ENCODE measurements around the gene GPAT3.
A peak's percentile ranks its signal among the peaks of the same experiment; 100 is the strongest.
"Not testable (repeated sequence)": the region's sequence is repeated elsewhere in the genome, so short reads cannot be mapped to it uniquely, and the experiment has no call there.

Gene GPAT3

DNA sequence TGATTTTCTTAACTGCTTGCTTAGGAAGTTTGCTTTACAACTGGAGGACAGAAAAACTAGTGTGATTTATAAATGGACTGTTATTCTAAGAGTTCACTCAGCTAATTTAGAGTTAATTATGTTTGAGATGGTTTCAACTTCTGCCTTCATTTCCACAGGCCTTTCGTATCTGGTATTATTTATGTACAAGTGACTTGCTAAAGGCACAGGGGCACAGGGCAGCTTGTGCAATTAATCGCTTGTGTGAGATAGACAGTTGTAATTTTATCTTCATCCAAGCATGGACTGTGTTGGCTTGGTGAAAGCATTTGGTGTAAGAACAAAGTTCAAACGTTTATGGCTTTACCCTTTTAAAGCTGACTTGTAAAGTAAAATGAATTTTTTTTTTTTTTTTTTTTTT, 38.3 kb downstream of the GPAT3 start:
- no peak overlapping the region for H2AFZ ChIP-seq (ENCODE audit: low read length)
- H3K9me3 ChIP-seq (ENCODE audit: insufficient read depth, low read depth, low read length): no peaks in the 10 kb centered on the region
- no peaks in the 10 kb centered on the region for H3K79me2 ChIP-seq (ENCODE audit: insufficient read depth, low read length)
- H3K4me3 ChIP-seq (ENCODE audit: low read length, poor library complexity, severe bottlenecking): no peak overlapping the region
- no peaks in the 10 kb centered on the region for H3K27me3 ChIP-seq (ENCODE audit: insufficient read depth, low read length, poor library complexity, severe bottlenecking)
- H3K4me2 ChIP-seq (ENCODE audit: low read depth, low read length, poor library complexity, severe bottlenecking): no peak overlapping the region
- no peak for TF ChIP-seq EZH2phosphoT487 (IDR thresholded peaks at IDR 0.05; ENCODE audit: borderline replicate concordance)
- TF ChIP-seq CTCF (conservative IDR thresholded peaks at IDR 0.05; ENCODE audit: low read length): no peak
- H3F3A ChIP-seq (ENCODE audit: low read depth): no peaks in the 10 kb centered on the region
- H3K4me1 ChIP-seq (ENCODE audit: insufficient read depth, low read length, poor library complexity, severe bottlenecking): no peaks in the 10 kb centered on the region
- no peaks in the 10 kb centered on the region for H3K36me3 ChIP-seq (ENCODE audit: insufficient read depth, low read length)
- no peak overlapping the region for H3K9ac ChIP-seq (ENCODE audit: low read depth, low read length, poor library complexity, severe bottlenecking)
- no peaks in the 10 kb centered on the region for H3K9me2 ChIP-seq (replicated peaks; ENCODE audit: low read depth, low read length)
- no peaks in the 10 kb centered on the region for H4K20me1 ChIP-seq (ENCODE audit: insufficient read depth, low read length, poor library complexity, severe bottlenecking)

GRCh38 chr4:83576237-83576636, 40.3 kb downstream of the GPAT3 start:
- not testable (repeated sequence) for H4K20me1 ChIP-seq (ENCODE audit: insufficient read depth, low read length, poor library complexity, severe bottlenecking); H3K36me3 ChIP-seq (ENCODE audit: insufficient read depth, low read length); H3K4me1 ChIP-seq (ENCODE audit: insufficient read depth, low read length, poor library complexity, severe bottlenecking); H2AFZ ChIP-seq (ENCODE audit: low read length); H3K4me2 ChIP-seq (ENCODE audit: low read depth, low read length, poor library complexity, severe bottlenecking); H3K9me2 ChIP-seq (replicated peaks; ENCODE audit: low read depth, low read length); H3K9ac ChIP-seq (ENCODE audit: low read depth, low read length, poor library complexity, severe bottlenecking); H3F3A ChIP-seq (ENCODE audit: low read depth); H3K27me3 ChIP-seq (ENCODE audit: insufficient read depth, low read length, poor library complexity, severe bottlenecking); H3K4me3 ChIP-seq (ENCODE audit: low read length, poor library complexity, severe bottlenecking); H3K9me3 ChIP-seq (ENCODE audit: insufficient read depth, low read depth, low read length); H3K79me2 ChIP-seq (ENCODE audit: insufficient read depth, low read length)

- Histone ChIP-seq H2AFZ (ENCODE audit: low read length) (no peak overlapping the region), H3K4me3 (ENCODE audit: low read length, poor library complexity, severe bottlenecking) (no peak overlapping the region), H3F3A (ENCODE audit: low read depth) (no peaks in the 10 kb centered on the region), H3K9ac (ENCODE audit: low read depth, low read length, poor library complexity, severe bottlenecking) (no peak overlapping the region), H4K20me1 (ENCODE audit: insufficient read depth, low read length, poor library complexity, severe bottlenecking) (no peaks in the 10 kb centered on the region), H3K36me3 (ENCODE audit: insufficient read depth, low read length) (no peaks in the 10 kb centered on the region), H3K9me3 (ENCODE audit: insufficient read depth, low read depth, low read length) (no peaks in the 10 kb centered on the region), H3K4me1 (ENCODE audit: insufficient read depth, low read length, poor library complexity, severe bottlenecking) (no peaks in the 10 kb centered on the region), H3K79me2 (ENCODE audit: insufficient read depth, low read length) (no peaks in the 10 kb centered on the region), H3K4me2 (ENCODE audit: low read depth, low read length, poor library complexity, severe bottlenecking) (no peak overlapping the region), H3K9me2 (replicated peaks; ENCODE audit: low read depth, low read length) (no peaks in the 10 kb centered on the region), H3K27me3 (ENCODE audit: insufficient read depth, low read length, poor library complexity, severe bottlenecking) (no peaks in the 10 kb centered on the region)
- no peak for TF ChIP-seq CTCF (conservative IDR thresholded peaks at IDR 0.05; ENCODE audit: low read length)
- TF ChIP-seq EZH2phosphoT487 (IDR thresholded peaks at IDR 0.05; ENCODE audit: borderline replicate concordance): no peak
These were observed 45.7 kb downstream of the GPAT3 start for GRCh38 chr4:83581411-83582288.

DNA sequence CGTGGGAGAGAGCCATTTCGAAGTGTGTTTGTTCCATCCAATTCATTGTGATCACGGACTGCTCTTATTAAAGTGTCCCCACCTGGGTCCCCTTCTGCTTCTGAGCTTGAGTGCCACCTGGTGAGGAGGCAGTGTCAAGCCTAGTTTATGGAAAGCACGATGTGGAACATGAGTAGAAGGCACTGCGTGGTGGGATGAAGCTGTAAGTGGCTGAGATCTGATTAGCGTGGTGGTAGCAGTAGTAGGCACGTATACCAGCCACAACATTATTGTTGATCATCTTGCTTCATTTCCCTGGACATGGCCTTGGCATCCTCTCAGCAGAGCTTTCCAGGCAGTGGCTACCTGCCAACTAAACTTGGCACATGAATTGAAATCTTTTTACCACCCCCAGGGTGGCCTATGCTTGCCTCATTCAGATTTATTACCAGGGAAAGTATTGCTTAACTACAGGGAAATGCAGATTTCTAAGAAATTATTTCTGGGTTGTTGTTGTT, 46.4 kb downstream of the GPAT3 start:
- Histone ChIP-seq H3K79me2 (ENCODE audit: insufficient read depth, low read length) (no peaks in the 10 kb centered on the region), H2AFZ (ENCODE audit: low read length) (no peak overlapping the region), H3F3A (ENCODE audit: low read depth) (no peaks in the 10 kb centered on the region), H3K4me3 (ENCODE audit: low read length, poor library complexity, severe bottlenecking) (no peak overlapping the region), H3K27me3 (ENCODE audit: insufficient read depth, low read length, poor library complexity, severe bottlenecking) (no peaks in the 10 kb centered on the region), H3K4me2 (ENCODE audit: low read depth, low read length, poor library complexity, severe bottlenecking) (no peak overlapping the region), H3K9ac (ENCODE audit: low read depth, low read length, poor library complexity, severe bottlenecking) (no peak overlapping the region), H3K9me3 (ENCODE audit: insufficient read depth, low read depth, low read length) (no peaks in the 10 kb centered on the region), H4K20me1 (ENCODE audit: insufficient read depth, low read length, poor library complexity, severe bottlenecking) (no peaks in the 10 kb centered on the region), H3K4me1 (ENCODE audit: insufficient read depth, low read length, poor library complexity, severe bottlenecking) (no peaks in the 10 kb centered on the region), H3K9me2 (replicated peaks; ENCODE audit: low read depth, low read length) (no peaks in the 10 kb centered on the region), H3K36me3 (ENCODE audit: insufficient read depth, low read length) (no peaks in the 10 kb centered on the region)
- peak; percentile 45 for TF ChIP-seq CTCF (conservative IDR thresholded peaks at IDR 0.05; ENCODE audit: low read length)
- TF ChIP-seq EZH2phosphoT487 (IDR thresholded peaks at IDR 0.05; ENCODE audit: borderline replicate concordance): no peak
